Stimulated activated CD8-positive, alpha-beta memory T cell treated with anti-CD3 and anti-CD28 coated beads, Interleukin-15, amount 100 ng/mL, for 24 hours (primary cell): Measurements from ENCODE around the gene CPLANE2.
"Not testable (repeated sequence)": the region's sequence is repeated elsewhere in the genome, so short reads cannot be mapped to it uniquely, and the experiment has no call there.

Source experiments
- DNase-seq: peaks from one replicate; pipeline ENCODE4 v3.0.0-alpha.2; 2020; ENCODE audit warnings: low read depth

The CPLANE2 gene

GRCh38 chr1:16248603-16249516, 11.9 kb upstream of the CPLANE2 start:
- no peak for DNase-seq

DNA sequence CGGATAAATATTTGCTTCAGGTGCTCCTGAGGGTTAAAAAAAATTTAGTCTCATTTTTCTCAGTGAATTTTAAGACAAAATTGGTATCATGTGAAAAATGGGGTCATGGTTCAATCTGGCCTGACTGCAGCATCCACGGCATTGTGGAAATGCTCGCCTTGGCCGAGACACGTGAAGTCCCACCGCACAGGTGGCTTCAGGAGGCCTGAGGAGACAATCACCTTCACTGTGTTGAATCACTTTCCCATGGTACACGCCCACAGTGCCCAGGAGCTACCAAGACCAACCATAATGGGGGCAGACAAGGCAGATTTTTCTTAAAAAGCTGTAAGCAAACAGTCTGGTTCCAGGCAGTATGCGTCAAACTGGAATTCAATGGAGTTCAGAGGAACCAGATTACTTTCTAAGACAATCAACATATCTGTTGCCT, 11.0 kb upstream of the CPLANE2 start:
- DNase-seq = no peak

DNA sequence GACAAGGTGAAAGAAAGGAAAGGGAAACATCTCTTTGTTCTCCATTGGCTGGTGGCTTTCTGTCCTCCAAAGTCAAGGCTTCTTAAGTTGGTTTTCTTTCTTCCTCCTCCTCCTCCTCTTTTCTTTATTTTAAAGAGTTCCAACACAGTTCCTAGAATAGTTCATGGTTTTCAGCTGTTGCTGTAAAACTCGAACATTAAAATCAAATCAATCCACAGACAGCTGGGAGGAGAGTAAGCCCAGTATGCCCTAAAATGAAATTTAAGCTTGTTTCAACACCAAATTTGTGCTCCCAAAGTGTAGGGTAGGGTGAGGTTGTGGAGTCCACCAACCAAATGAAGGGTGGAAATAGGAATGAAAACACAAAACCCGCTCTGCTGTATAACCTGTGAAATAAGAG, 10.5 kb upstream of the CPLANE2 start:
- no peak for DNase-seq

DNA sequence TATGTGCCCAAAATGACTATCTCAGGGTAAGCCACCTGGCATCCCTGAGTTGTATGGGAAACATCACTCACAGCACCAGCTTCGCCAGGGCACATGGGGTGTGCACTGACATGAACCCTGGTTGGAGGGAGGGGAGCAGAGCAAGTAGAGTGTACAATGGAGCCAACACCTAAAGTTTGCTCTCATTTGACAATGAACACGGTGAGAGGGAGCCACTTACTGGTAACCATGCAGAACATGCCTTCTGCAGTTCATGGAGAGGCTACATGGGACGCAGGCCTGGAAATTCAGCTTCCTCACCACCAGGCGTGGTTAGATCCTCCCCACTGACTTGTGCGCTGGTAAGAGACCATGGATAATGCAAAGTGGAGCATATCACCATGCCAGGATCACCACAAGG, 10.0 kb upstream of the CPLANE2 start:
- DNase-seq = no peak

DNA sequence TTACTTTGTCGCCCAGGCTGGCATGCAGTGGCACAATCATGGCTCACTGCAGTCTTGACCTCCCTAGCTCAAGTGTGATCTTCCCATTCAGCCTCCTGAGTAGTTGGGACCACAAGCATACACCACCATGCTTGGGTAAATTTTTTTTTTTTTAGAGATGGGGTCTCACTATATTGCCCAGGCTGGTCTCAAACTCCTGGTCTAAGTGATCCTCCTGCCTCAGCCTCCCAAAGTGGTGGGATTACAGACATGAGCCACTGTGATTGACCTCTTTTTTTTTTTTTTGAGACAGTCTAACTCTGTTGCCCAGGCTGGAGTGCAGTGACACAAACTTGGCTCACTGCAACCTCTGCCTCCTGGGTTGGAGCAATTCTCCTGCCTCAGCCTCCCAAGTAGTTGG, 9.3 kb upstream of the CPLANE2 start:
- not testable (repeated sequence) for DNase-seq

- no peak for DNase-seq
Observed at GRCh38 chr1:16245476-16246196, 8.7 kb upstream of the CPLANE2 start.

DNA sequence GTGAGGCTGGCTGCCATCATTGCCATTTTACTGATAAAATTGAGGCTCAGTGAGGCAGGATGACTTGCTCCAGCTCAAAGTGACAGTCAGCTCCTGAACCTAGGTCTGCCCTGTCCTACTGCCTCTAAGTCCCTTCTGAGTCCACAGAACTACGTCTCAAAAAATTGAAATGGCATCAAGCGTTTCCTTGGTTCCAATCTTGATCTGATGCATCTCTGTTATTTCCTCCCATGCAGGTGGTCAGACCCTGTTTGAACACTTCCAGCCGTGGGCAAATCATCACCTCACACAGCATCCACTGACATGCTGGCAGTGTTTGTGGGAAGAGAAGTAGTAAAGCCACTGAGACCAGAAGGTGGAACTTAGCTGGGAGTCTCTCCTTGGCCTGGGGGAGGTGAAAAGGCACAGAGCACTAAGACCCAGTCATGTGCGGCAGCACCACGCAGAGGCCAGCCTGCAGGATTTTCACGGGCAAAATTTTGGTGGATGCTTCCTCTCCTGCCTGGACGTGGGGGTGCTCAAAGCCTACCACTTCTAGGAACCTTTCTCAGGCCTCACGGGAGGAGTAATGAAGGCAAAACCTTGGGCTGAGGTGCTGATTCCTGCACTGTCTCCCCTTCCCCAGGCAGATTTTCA, 7.8 kb upstream of the CPLANE2 start:
- DNase-seq = no peak

DNA sequence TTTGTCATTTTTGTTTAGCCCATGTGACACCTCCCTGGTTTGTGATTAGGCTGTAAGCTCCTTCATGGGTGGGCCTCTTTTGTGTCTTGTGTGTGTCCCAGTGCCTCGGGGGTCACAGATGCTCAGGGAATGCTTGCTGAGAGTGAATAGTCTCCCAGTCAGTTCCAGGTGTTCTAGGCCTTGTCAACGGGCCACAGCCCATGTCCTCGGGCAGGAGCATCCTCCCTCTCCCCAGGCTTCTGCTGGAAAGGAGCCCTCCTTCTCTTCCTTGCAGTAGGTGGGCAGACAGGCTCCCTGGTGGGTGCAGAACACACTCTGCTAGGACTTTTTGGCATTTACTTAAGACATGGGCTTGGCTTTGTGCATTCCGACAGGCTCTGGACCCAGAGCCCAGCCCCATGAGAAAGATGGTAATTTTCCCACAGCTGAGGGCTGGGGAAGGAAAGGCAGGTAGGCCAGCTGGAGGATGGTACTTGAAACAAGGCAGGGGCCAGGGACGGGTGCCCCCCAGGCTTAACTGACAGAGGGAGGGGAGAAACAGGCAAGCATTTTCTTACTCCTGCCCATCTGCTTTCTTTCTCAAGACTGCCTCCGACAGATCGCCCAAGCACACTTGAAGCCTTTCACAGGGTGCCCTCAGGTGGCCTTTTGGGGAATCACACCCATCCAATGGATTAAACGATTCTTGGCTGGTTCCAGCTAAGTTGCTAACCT, 7.1 kb upstream of the CPLANE2 start:
- DNase-seq = peak; percentile 40

- DNase-seq = no peak
Observed at GRCh38 chr1:16243215-16243610, 6.2 kb upstream of the CPLANE2 start.

DNA sequence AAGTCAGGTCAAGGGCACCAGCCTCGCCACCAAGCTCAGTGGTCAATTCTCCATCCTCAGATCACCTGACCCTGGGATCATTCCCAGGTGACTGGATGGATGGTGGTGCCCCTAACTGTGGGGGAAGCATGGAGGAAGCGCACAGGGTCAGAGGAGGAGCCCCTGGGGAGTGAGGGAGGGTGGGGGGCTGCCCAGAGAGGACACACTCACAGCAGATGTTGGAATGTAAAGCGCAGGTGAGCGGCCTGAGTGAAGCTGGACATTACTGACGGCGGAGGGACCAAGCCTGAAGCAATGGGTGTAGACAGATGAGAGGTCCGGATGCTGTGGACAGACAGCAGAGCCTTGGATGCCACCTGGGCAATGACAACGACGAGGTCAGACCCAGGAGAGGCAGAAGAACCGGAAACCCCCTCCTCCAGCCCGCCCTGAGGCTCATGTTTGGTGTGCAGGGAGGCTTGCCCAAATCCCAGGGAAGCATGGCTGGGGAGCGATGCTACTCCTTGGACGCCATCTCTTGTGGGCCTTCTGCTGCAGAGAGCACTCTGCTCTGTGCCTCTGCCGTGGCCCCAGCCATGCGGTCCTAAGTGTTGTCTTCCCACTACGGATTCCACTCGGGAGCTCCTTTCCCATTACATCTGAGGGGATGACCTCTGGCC, 5.7 kb upstream of the CPLANE2 start:
- no peak for DNase-seq

- DNase-seq = no peak
Observed at GRCh38 chr1:16241221-16241708, 4.3 kb upstream of the CPLANE2 start.

DNA sequence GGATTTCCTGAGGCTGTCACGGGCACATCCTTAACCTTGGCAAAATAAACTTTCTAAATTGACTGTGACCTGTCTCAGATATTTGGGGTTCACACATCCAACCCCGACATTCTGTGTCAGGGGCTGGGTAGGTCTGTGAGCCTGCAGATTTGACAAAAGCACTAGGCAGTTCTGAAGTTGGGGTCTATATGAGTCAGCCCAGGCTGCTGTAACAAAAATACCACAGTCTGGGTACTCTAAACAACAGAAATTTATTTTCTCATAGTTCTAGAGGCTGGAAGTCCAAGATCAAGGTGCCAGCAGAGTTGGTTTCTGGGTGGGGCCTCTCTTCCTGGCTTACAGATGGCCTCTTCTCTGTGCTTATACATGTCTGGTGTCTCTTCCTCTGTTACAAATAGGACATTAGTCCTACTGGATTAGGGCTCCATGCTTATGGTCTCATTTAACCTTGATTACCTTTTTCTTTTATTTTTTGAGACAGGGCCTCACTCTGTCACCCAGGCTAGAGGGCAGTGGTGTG, 3.0 kb upstream of the CPLANE2 start:
- DNase-seq = no peak

GRCh38 chr1:16237343-16237830, 404 bp upstream of the CPLANE2 start:
- no peak for DNase-seq

DNA sequence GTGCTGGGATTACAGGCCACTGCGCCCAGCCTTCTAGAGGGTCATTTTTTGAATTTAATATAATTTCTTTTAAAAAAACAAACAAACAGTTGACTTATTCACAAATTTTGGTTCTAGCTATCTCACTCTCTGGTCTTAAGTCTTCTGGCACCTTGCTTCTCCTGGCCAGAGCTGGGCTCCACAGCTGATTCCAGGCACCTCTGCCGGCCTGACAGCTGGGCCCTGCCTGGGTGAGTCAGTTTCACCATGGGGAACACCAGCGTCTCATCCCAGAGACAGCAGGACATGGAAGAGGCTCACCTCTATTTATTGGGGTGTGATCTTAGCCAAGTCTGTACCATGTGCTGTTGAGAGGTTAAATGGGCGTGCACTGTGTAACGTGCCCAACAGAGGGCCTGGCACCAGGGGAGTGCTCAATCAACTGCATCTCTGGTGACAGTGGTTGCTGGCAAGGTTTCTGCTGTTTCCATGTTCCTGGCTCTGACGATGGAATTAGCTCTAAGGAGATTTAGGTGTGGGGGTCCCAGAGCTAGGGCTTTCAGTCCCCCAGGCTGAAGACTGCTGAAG, 956 bp downstream of the CPLANE2 start:
- no peak for DNase-seq

DNA sequence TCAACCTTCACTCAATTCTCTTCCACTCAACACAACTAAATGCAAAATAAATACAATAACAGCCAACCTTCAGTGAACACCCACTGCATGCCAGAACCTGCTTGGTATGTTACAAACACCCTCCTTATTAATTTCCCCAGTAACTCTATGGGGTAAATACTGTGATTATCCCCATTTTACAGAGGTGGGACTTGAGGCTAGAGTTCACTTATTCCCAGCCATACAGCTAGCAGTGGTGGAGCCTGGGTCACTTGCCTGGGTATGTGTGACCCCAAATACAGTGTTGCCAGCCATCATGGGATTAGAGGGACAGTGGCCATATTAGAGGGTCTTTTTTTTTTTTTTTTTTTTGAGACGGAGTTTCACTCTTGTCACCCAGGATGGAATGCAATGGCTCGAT, 1.6 kb downstream of the CPLANE2 start:
- DNase-seq = no peak

DNA sequence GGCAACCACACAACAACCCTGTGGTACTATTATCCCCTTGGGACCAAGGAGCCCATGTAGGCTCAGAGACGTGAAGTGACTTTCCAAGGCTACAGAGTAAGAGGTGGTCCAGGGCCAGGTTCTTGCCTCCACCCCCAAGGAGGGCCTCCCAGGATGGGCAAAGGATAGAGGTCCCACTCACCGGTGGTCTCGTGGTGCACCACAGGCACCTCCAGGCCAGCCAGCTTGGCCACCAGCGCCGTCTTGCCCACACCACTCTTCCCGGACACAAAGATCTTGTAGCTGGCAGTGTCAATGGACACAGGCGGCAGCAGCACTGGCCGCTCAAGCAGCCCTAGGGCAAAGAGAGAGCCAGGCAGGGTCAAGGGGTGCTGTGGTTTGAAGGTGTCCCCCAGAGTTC, 3.6 kb downstream of the CPLANE2 start:
- DNase-seq = no peak

- DNase-seq = no peak
Observed at GRCh38 chr1:16232316-16232710, 4.7 kb downstream of the CPLANE2 start.

- no peak for DNase-seq
Observed at GRCh38 chr1:16231331-16232315, 5.4 kb downstream of the CPLANE2 start.

DNA sequence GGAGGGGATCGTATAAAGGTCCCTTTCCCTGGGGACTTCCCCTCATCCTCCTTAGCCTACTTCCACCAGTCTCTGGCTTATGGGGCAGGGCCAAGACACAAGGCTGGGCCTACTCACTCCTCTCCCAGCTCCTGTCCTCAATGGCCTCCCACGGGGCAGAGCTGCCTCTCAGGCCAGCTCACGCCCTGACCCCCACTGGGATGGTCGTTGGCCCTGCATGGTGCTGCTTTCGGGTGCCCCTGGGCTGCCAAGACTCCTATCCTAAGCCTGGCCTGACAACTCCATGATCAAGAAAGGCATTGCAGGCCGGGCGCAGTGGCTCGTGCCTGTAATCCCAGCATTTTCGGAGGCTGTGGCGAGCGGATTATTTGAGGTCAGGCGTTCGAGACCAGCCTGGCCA, 6.2 kb downstream of the CPLANE2 start:
- DNase-seq = no peak
